ENCODE data around the gene ZNF790. TPM values are rescaled to one million over a fixed set of nuclear protein-coding genes. Genes with fewer than 3 reads are reported as not detected.

Gene ZNF790
- polyA plus RNA-seq: 5.0 and 6.5 TPM in 2 replicates

GRCh38 chr19:36837906-36838783 lies at the start of gene ZNF790:
Gene ZNF790, minus strand, starts transcription at chr19:36838387. Its CDS starts 12,768 bp downstream, at chr19:36825619.

GRCh38 chr19:36850559-36851442 lies 12.6 kb upstream of the ZNF790 start, which contains the start of gene ZNF345:
Gene ZNF345, plus strand, starts transcription at chr19:36850876. Its CDS starts 25,955 bp downstream, at chr19:36876831.

GRCh38 chr19:36772311-36773222 lies 65.6 kb downstream of the ZNF790 start, which contains the start of gene ZNF850:
Gene ZNF850, minus strand, starts transcription at chr19:36772807. Its CDS starts 10,201 bp downstream, at chr19:36762606.

Other genes with a start within 250 kb of the ZNF790 start
- gene ZNF382, start 233.1 kb downstream of the ZNF790 start, polyA plus RNA-seq: 7.0 and 7.6 TPM in 2 replicates
- gene ZNF461, start 171.6 kb downstream of the ZNF790 start, polyA plus RNA-seq: 2.6 and 6.4 TPM in 2 replicates
- gene ZNF567, start 150.8 kb downstream of the ZNF790 start, polyA plus RNA-seq: 6.9 and 15.1 TPM in 2 replicates
- 0.17 and 0.25 TPM in 2 replicates for gene ZNF850, start 65.6 kb downstream of the ZNF790 start, polyA plus RNA-seq
- 9.2 and 11.3 TPM in 2 replicates for gene ZNF345, start 12.5 kb upstream of the ZNF790 start, polyA plus RNA-seq
- 3.0 and 4.5 TPM in 2 replicates for gene ZNF829, start 77.9 kb upstream of the ZNF790 start, polyA plus RNA-seq
- gene ZNF568, start 77.9 kb upstream of the ZNF790 start, polyA plus RNA-seq: 8.0 and 13.4 TPM in 2 replicates
- gene ZNF420, start 240.0 kb upstream of the ZNF790 start, polyA plus RNA-seq: 37.0 and 44.0 TPM in 2 replicates